Bronchial epithelial cell (primary cell): ENCODE data around the gene RELCH. TPM values are rescaled to one million over a fixed set of nuclear protein-coding genes. Genes with fewer than 3 reads are reported as not detected.

Source experiments
- DNase-seq: peaks from one replicate; pipeline ENCODE4 v3.0.0-alpha.2; 2010; ENCODE audit warnings: low read depth
- FAIRE-seq: peaks from 2 replicates; lab custom pipeline; 2011; peaks lifted over from hg19 to GRCh38; lab: Jason Lieb, UNC
- H3K27me3 ChIP-seq: 2 replicates; pipeline ENCODE4 v1.5.1; 2011; ENCODE audit warnings: low read length; ENCODE audit not compliant: control insufficient read depth, insufficient read depth
- H3K36me3 ChIP-seq: 2 replicates; pipeline ENCODE4 v1.5.1; 2011; ENCODE audit warnings: low read length; ENCODE audit not compliant: control insufficient read depth, insufficient read depth
- H3K4me3 ChIP-seq: 2 replicates; pipeline ENCODE4 v1.5.1; 2011; ENCODE audit warnings: mild to moderate bottlenecking, low read depth, low read length, control low read depth
- total RNA-seq: library from RNA; depleted of rRNA; stranded (reverse); fragments of >200 nt; gene quantifications from 2 replicates; pipeline ENCODE4 v1.2.1, GENCODE V29; 2014
- TF ChIP-seq, protein P1 (sequence below): IDR thresholded peaks from 2 replicates; pipeline ENCODE4 v1.5.1; 2011; ENCODE audit warnings: mild to moderate bottlenecking, moderate library complexity, low read length, control low read depth, inconsistent platforms; ENCODE audit not compliant: insufficient read depth, severe bottlenecking

RELCH gene
- total RNA-seq, 1 donor from 2014 or later, result 29.5 TPM

DNA sequence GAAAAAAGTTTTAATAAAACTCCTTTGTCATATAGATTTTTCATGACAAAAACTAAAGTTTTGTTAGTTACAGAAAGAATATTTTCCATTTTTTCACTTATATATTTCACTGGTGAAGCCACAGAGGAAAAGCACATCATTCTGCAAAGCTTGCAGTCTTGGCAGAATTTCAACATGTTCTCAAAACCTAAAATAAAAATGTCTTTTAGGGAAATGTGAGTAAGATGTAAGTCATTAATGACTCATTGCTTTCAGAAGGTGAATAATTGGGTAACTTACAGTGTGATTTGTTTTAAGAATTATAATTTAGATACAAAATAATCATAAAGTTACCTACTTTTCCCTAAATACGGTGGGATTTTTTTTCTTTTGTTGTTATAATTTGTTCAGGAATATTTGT is 94.6 kb downstream of the RELCH start:
- H3K27me3 ChIP-seq, result no peaks in the 10 kb centered on the region
- H3K4me3 ChIP-seq, result no peak overlapping the region
- H3K36me3 ChIP-seq, result peaks cover 1% of the 10 kb centered on the region
- FAIRE-seq (no peak), DNase-seq (peak; percentile 91)
- TF ChIP-seq, protein P1, sequence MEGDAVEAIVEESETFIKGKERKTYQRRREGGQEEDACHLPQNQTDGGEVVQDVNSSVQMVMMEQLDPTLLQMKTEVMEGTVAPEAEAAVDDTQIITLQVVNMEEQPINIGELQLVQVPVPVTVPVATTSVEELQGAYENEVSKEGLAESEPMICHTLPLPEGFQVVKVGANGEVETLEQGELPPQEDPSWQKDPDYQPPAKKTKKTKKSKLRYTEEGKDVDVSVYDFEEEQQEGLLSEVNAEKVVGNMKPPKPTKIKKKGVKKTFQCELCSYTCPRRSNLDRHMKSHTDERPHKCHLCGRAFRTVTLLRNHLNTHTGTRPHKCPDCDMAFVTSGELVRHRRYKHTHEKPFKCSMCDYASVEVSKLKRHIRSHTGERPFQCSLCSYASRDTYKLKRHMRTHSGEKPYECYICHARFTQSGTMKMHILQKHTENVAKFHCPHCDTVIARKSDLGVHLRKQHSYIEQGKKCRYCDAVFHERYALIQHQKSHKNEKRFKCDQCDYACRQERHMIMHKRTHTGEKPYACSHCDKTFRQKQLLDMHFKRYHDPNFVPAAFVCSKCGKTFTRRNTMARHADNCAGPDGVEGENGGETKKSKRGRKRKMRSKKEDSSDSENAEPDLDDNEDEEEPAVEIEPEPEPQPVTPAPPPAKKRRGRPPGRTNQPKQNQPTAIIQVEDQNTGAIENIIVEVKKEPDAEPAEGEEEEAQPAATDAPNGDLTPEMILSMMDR, result no peak

- FAIRE-seq (no peak), DNase-seq (no peak)
- H3K36me3 ChIP-seq, result peaks cover 1% of the 10 kb centered on the region
- H3K4me3 ChIP-seq, result no peak overlapping the region
- no peaks in the 10 kb centered on the region for H3K27me3 ChIP-seq
- TF ChIP-seq, protein P1, result no peak
These were observed 95.2 kb downstream of the RELCH start for GRCh38 chr18:62282188-62282629.

DNA sequence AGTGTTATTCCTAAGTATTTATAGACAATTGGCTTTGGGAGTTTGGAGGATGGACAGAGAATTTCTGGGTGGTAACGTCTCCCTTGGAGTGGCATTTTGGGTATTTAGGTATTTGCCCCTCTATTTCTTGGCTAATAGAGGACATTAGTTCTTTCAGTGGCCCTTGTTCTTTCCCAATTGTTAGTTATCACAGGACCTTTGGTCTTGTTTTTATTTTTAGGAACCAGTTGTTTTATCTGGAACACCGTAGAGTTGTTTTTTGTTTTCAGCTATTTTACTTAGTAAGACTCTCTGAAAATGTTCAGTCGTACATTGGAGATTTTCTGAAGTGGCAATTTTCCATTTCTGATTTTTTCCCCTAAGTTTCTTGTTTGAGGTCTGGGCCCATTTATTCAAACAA is 97.6 kb downstream of the RELCH start:
- TF ChIP-seq, protein P1, result no peak
- DNase-seq (no peak), FAIRE-seq (no peak)
- no peaks in the 10 kb centered on the region for H3K27me3 ChIP-seq
- H3K4me3 ChIP-seq, result no peak overlapping the region
- peaks cover 1% of the 10 kb centered on the region for H3K36me3 ChIP-seq

DNA sequence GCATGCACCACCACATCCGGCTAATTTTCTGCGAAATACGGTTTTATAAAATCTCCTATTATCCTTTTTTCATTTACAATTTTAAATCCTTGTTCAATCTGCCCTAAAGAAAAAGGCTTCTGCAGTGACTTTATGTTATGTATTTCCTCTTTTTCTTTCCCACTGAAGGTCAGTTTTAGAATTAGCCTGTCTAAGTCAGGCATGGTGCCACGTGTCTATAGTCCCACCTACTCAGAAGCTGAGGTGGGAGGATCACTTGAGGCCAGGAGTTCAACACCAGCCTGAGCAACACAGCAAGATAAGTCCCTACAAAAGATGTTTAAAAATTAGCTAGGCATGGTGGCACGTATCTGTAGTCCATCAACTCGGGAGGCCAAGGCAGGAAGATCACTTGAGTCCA is 98.2 kb downstream of the RELCH start:
- DNase-seq (no peak), FAIRE-seq (no peak)
- Histone ChIP-seq H3K36me3 (peaks cover 1% of the 10 kb centered on the region), H3K4me3 (no peak overlapping the region), H3K27me3 (no peaks in the 10 kb centered on the region)
- TF ChIP-seq, protein P1, result no peak

- TF ChIP-seq, protein P1, result no peak
- H3K36me3 ChIP-seq, result peaks cover 1% of the 10 kb centered on the region
- no peak for DNase-seq
- no peak overlapping the region for H3K4me3 ChIP-seq
- H3K27me3 ChIP-seq, result no peaks in the 10 kb centered on the region
- no peak for FAIRE-seq
These were observed 101.0 kb downstream of the RELCH start for GRCh38 chr18:62287781-62288664.
